DND-41 (cell line): ENCODE results near the gene B4GALT1.

Experiments used
- ATAC-seq: fragments of 200-7000 bp; cut with Tn5 transposase; 3 replicates; pipeline ENCODE4 v1.9.1; 2021; ENCODE audit warnings: low read depth; ENCODE audit not compliant: insufficient read depth
- DNase-seq: peaks from one replicate; pipeline ENCODE4 v3.0.0-alpha.2; 2020
- H2AFZ ChIP-seq: 2 replicates; pipeline ENCODE4 v1.6.0; 2012; ENCODE audit warnings: low read depth, low read length
- H3K27ac ChIP-seq: 2 replicates; pipeline ENCODE4 v1.5.1; 2012; ENCODE audit warnings: low read length, inconsistent platforms
- H3K27me3 ChIP-seq: fragments of 200-600 bp; sonication (generic); 2 replicates; pipeline ENCODE4 v1.6.0; 2012; ENCODE audit warnings: low read length, mild to moderate bottlenecking, inconsistent platforms; ENCODE audit not compliant: insufficient read depth, poor library complexity
- H3K36me3 ChIP-seq: 2 replicates; pipeline ENCODE4 v1.5.1; 2012; ENCODE audit warnings: low read length, inconsistent platforms; ENCODE audit not compliant: insufficient read depth
- H3K4me1 ChIP-seq: 2 replicates; pipeline ENCODE4 v1.5.1; 2012; ENCODE audit warnings: mild to moderate bottlenecking, low read length; ENCODE audit not compliant: insufficient read depth
- H3K4me2 ChIP-seq: 2 replicates; pipeline ENCODE4 v1.6.0; 2012; ENCODE audit warnings: mild to moderate bottlenecking, moderate library complexity, low read length, inconsistent platforms; ENCODE audit not compliant: insufficient read depth
- H3K4me3 ChIP-seq, 2 experiments: fragments of 200-600 bp in 1 of 2; shearing (Covaris generic) in 1 of 2; 2 replicates each; pipeline ENCODE4 v1.5.1; 2012 to 2016; ENCODE audit warnings: inconsistent platforms in 2 of 2, low read length in 2 of 2, mild to moderate bottlenecking in 2 of 2, low read depth in 1 of 2, moderate library complexity in 1 of 2
- H3K79me2 ChIP-seq: 2 replicates; pipeline ENCODE4 v1.6.0; 2012; ENCODE audit warnings: low read length, inconsistent platforms; ENCODE audit not compliant: insufficient read depth
- H3K9ac ChIP-seq: 2 replicates; pipeline ENCODE4 v1.6.0; 2012; ENCODE audit warnings: low read depth, mild to moderate bottlenecking, inconsistent platforms, low read length, moderate library complexity
- H3K9me3 ChIP-seq: 2 replicates; pipeline ENCODE4 v1.5.1; 2012; ENCODE audit warnings: low read length, moderate library complexity, mild to moderate bottlenecking, inconsistent platforms; ENCODE audit not compliant: insufficient read depth, severe bottlenecking
- H4K20me1 ChIP-seq: 2 replicates; pipeline ENCODE4 v1.6.0; 2012; ENCODE audit warnings: low read length; ENCODE audit not compliant: insufficient read depth
- EZH2 ChIP-seq: IDR thresholded peaks from 3 replicates; pipeline ENCODE4 v1.6.1; 2012; ENCODE audit warnings: borderline replicate concordance, low read depth, mild to moderate bottlenecking, moderate library complexity, low read length, inconsistent platforms; ENCODE audit not compliant: severe bottlenecking
- TF ChIP-seq, protein P1 (sequence below): IDR thresholded peaks from 2 replicates; pipeline ENCODE4 v1.5.1; 2012; ENCODE audit warnings: borderline replicate concordance, low read length, moderate library complexity, mild to moderate bottlenecking; ENCODE audit not compliant: poor library complexity, severe bottlenecking; ENCODE audit errors: extremely low read depth

The B4GALT1 gene

DNA sequence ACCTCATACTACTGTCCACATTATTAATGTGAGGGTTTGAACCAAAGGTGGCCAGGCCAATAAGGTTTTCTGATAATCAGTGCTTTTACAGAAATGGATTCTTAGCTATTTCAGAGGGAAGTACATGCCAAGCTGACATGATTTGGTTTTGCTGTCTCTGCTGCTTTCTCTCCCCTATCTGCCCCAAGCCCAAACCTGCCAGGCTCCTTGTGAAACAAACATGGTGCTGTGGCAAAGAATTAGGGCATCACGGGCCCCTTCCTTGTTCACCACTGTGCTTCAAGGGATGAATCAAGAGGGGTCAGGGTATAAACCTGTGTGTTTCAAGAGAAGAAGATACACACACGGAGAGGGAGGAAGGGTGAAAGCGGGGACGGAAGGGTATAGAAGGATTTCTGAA is 49.3 kb downstream of the B4GALT1 start:
- no peak overlapping the region for H3K9ac ChIP-seq
- H3K27me3 ChIP-seq: no peaks in the 10 kb centered on the region
- H3K79me2 ChIP-seq: no peaks in the 10 kb centered on the region
- H3K36me3 ChIP-seq: peaks cover 11% of the 10 kb centered on the region; the same call in 1 of the 2 replicates
- H3K4me3 ChIP-seq: no peak overlapping the region
- H3K4me1 ChIP-seq: no peaks in the 10 kb centered on the region
- ATAC-seq (no peak), DNase-seq (no peak)
- TF ChIP-seq, protein P1, sequence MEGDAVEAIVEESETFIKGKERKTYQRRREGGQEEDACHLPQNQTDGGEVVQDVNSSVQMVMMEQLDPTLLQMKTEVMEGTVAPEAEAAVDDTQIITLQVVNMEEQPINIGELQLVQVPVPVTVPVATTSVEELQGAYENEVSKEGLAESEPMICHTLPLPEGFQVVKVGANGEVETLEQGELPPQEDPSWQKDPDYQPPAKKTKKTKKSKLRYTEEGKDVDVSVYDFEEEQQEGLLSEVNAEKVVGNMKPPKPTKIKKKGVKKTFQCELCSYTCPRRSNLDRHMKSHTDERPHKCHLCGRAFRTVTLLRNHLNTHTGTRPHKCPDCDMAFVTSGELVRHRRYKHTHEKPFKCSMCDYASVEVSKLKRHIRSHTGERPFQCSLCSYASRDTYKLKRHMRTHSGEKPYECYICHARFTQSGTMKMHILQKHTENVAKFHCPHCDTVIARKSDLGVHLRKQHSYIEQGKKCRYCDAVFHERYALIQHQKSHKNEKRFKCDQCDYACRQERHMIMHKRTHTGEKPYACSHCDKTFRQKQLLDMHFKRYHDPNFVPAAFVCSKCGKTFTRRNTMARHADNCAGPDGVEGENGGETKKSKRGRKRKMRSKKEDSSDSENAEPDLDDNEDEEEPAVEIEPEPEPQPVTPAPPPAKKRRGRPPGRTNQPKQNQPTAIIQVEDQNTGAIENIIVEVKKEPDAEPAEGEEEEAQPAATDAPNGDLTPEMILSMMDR: no peak
- no peak for TF ChIP-seq EZH2
- no peak overlapping the region for H3K4me2 ChIP-seq
- H3K9me3 ChIP-seq: no peaks in the 10 kb centered on the region
- H4K20me1 ChIP-seq: no peaks in the 10 kb centered on the region
- no peak overlapping the region for H3K27ac ChIP-seq
- no peak overlapping the region for H2AFZ ChIP-seq

DNA sequence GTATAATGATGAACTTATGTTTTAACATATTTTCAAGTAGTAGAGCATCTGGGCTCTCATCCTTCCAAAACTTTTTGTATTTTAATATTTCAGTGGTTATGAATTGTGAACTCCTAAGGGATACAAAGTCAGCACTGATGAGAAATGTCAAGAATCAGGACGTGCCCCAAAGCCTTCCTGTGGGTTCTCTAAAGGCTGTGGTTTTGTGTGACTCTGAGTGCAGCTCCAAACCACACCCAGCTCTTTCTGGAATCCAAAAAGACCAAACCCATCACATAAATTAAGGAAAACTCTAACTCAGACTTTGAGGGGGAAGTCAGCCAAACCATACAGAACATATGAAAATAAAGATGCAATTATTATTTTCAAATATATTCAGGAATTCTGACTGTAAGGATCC is 49.8 kb downstream of the B4GALT1 start:
- Histone ChIP-seq H2AFZ (no peak overlapping the region), H3K79me2 (no peaks in the 10 kb centered on the region), H3K4me1 (no peaks in the 10 kb centered on the region), H3K27ac (no peak overlapping the region), H3K9ac (no peak overlapping the region), H3K9me3 (no peaks in the 10 kb centered on the region), H3K4me3 (no peak overlapping the region), H3K36me3 (peaks cover 11% of the 10 kb centered on the region; the same call in 1 of the 2 replicates), H3K27me3 (no peaks in the 10 kb centered on the region), H3K4me2 (no peak overlapping the region), H4K20me1 (no peaks in the 10 kb centered on the region)
- DNase-seq: no peak
- TF ChIP-seq, protein P1: no peak
- no peak for TF ChIP-seq EZH2
- ATAC-seq: no peak

DNA sequence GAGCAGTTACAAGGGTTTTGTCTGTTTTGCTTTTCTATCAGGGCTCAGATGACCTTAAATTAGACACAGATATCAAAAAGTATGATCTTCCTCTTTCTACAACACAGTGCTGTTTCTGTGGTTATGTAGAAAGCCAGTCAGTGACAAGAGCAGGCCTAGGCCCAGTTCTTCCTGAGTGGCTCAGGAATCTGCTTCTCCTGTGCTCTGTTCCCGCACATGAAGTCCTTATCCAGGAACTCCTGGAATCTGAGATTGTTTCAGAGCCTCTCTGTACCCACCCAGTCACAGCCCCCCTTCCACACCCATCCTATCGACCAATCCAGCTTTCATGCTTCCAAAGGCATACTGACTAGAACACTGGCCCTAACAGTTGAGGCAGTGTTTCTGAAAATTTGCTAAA is 50.3 kb downstream of the B4GALT1 start:
- Histone ChIP-seq H3K27ac (no peak overlapping the region), H2AFZ (no peak overlapping the region), H3K4me2 (no peak overlapping the region), H3K4me3 (no peak overlapping the region), H4K20me1 (no peaks in the 10 kb centered on the region), H3K36me3 (peaks cover 15% of the 10 kb centered on the region), H3K27me3 (no peaks in the 10 kb centered on the region), H3K79me2 (no peaks in the 10 kb centered on the region), H3K9me3 (no peaks in the 10 kb centered on the region), H3K9ac (no peak overlapping the region), H3K4me1 (no peaks in the 10 kb centered on the region)
- DNase-seq (no peak), ATAC-seq (no peak)
- TF ChIP-seq, protein P1: no peak
- TF ChIP-seq EZH2: no peak

DNA sequence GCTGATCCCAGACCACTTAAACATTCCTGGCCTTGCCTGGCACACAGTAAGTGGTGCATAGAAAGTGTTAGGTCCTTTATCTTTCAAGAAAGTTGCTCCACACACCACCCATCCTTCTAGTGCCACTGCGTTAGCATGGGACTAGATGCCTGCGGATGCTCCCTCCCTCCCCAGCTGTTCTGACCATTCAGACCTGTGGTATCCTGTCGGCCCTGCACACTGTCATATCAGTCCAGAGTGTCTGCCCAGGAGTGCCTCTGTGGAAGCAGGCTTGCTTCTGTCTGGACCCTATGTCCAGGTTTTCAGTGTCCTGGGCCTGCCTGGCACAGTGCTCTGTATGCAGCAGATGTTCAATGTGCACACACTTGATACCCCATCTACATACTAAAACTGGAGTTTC is 52.4 kb downstream of the B4GALT1 start:
- H3K9ac ChIP-seq: no peak overlapping the region
- H3K4me1 ChIP-seq: no peaks in the 10 kb centered on the region
- H3K9me3 ChIP-seq: no peaks in the 10 kb centered on the region
- no peak overlapping the region for H3K27ac ChIP-seq
- no peaks in the 10 kb centered on the region for H3K27me3 ChIP-seq
- no peak for DNase-seq
- H4K20me1 ChIP-seq: no peaks in the 10 kb centered on the region
- TF ChIP-seq EZH2: no peak
- TF ChIP-seq, protein P1: no peak
- no peak overlapping the region for H3K4me2 ChIP-seq
- no peak overlapping the region for H3K4me3 ChIP-seq
- no peaks in the 10 kb centered on the region for H3K79me2 ChIP-seq
- H2AFZ ChIP-seq: no peak overlapping the region
- peaks cover 13% of the 10 kb centered on the region for H3K36me3 ChIP-seq
- ATAC-seq: no peak
